ENCODE data around the gene PGRMC2. TPM values are rescaled to one million over a fixed set of nuclear protein-coding genes. Genes with fewer than 3 reads are reported as not detected.

PGRMC2 gene
- total and polyA plus RNA-seq, 2 of the 4 experiments (the other 2 are of a cell fraction), result 13.4 to 40.7 TPM

DNA sequence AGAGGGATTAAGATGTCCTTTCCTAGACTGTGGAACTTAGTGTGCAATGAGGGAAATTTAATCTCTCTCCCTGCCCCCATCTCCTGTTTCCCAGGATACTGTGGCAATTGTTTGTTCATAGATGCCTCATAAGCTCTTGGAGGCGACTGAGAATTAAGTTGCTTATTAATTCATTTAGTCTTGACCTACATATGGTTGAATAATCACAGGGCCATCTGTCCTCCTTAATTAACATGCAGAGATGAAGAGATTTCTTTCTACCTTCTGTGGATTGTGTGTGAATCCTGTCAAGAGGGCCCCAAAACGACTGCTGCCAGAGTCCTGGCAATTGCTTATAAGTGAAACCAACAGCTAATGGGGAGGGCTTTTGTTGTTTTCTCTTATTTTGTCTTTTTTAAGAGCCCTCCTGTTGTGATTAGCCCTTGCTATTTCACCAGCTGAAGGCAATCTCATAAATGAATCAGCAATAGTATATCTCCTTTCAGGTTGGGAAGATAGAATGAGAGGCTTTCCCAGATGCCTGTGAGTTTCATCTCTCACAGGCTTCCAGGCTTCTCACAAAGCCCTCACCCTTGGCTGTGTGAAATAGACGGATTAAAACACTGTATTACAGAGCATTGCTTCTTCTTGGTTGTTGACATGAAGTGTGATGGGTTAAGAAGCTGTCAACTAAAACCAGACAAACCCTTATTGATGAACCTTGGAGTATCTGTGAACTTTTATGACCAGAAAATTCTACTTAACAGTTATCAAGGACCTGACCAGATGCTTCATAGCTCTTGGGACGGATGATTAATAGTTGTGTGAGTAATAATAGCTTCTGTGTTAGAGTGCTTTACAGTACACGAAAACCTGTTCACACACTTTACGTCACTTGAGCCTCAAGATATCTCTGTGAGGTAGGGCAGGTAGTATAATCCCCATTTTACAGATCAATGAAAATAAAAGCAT, 58.5 kb downstream of the PGRMC2 start (continued):
- TF ChIP-seq, protein P1, sequence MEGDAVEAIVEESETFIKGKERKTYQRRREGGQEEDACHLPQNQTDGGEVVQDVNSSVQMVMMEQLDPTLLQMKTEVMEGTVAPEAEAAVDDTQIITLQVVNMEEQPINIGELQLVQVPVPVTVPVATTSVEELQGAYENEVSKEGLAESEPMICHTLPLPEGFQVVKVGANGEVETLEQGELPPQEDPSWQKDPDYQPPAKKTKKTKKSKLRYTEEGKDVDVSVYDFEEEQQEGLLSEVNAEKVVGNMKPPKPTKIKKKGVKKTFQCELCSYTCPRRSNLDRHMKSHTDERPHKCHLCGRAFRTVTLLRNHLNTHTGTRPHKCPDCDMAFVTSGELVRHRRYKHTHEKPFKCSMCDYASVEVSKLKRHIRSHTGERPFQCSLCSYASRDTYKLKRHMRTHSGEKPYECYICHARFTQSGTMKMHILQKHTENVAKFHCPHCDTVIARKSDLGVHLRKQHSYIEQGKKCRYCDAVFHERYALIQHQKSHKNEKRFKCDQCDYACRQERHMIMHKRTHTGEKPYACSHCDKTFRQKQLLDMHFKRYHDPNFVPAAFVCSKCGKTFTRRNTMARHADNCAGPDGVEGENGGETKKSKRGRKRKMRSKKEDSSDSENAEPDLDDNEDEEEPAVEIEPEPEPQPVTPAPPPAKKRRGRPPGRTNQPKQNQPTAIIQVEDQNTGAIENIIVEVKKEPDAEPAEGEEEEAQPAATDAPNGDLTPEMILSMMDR (conservative IDR thresholded peaks at IDR 0.05; ENCODE audit: low read depth, low read length), result no peak

Measured in IMR-90 (cell line).